MM.1S (cell line): ENCODE data around the gene TIMM13.

ENCODE experiments used
- DNase-seq: peaks from one replicate; pipeline ENCODE4 v3.0.0-alpha.2; 2015
- H2AFZ ChIP-seq: fragments of 300-600 bp; sonication (generic); 2 replicates; pipeline ENCODE4 v1.6.0; 2016; ENCODE audit warnings: antibody characterized with exemption, low read length
- H3F3A ChIP-seq: fragments of 300-600 bp; sonication (generic); 2 replicates; pipeline ENCODE4 v1.6.1; 2016; ENCODE audit warnings: mild to moderate bottlenecking, antibody characterized with exemption, low read length, moderate library complexity, mixed read lengths; ENCODE audit not compliant: insufficient read depth
- H3K27ac ChIP-seq: fragments of 300-600 bp; sonication (generic); 2 replicates; pipeline ENCODE4 v1.5.1; 2016; ENCODE audit warnings: mild to moderate bottlenecking, low read length
- H3K27me3 ChIP-seq: fragments of 300-600 bp; sonication (generic); replicated peaks from 2 replicates; pipeline ENCODE4 v1.6.0; 2016; ENCODE audit warnings: low read length; ENCODE audit not compliant: insufficient read depth
- H3K36me3 ChIP-seq: fragments of 300-600 bp; sonication (generic); replicated peaks from 2 replicates; pipeline ENCODE4 v1.6.1; 2016; ENCODE audit warnings: mild to moderate bottlenecking, low read length, mixed read lengths; ENCODE audit not compliant: insufficient read depth
- H3K4me1 ChIP-seq: fragments of 300-600 bp; sonication (generic); 2 replicates; pipeline ENCODE4 v1.6.1; 2016; ENCODE audit warnings: low read length, mixed read lengths
- H3K4me2 ChIP-seq: fragments of 300-600 bp; sonication (generic); 2 replicates; pipeline ENCODE4 v1.6.0; 2016; ENCODE audit warnings: low read depth, low read length
- H3K4me3 ChIP-seq: fragments of 300-600 bp; sonication (generic); 2 replicates; pipeline ENCODE4 v1.5.1; 2016; ENCODE audit warnings: low read length, mixed read lengths
- H3K79me2 ChIP-seq: fragments of 300-600 bp; sonication (generic); 2 replicates; pipeline ENCODE4 v1.6.1; 2016; ENCODE audit warnings: mixed run types, low read length, mixed read lengths
- H3K9ac ChIP-seq: fragments of 300-600 bp; sonication (generic); 2 replicates; pipeline ENCODE4 v1.6.1; 2016; ENCODE audit warnings: low read length, mixed read lengths
- H3K9me2 ChIP-seq: fragments of 300-600 bp; sonication (generic); replicated peaks from 2 replicates; pipeline ENCODE4 v1.6.1; 2016; ENCODE audit warnings: mild to moderate bottlenecking, low read length, mixed read lengths; ENCODE audit not compliant: insufficient read depth
- H3K9me3 ChIP-seq: fragments of 300-600 bp; sonication (generic); replicated peaks from 2 replicates; pipeline ENCODE4 v1.6.1; 2016; ENCODE audit warnings: mild to moderate bottlenecking, low read length, mixed read lengths; ENCODE audit not compliant: insufficient read depth
- H4K20me1 ChIP-seq: fragments of 300-600 bp; sonication (generic); 2 replicates; pipeline ENCODE4 v1.6.1; 2016; ENCODE audit warnings: mild to moderate bottlenecking, low read length, moderate library complexity, mixed read lengths; ENCODE audit not compliant: insufficient read depth
- EZH2 ChIP-seq: fragments of 300-600 bp; sonication (generic); optimal IDR thresholded peaks from 2 replicates; pipeline ENCODE3; 2017; ENCODE audit warnings: low read depth, mild to moderate bottlenecking, antibody characterized with exemption, low read length, mixed read lengths
- EZH2phosphoT487 ChIP-seq: fragments of 300-600 bp; sonication (generic); IDR thresholded peaks from 2 replicates; pipeline ENCODE4 v1.6.1; 2018; ENCODE audit warnings: antibody characterized with exemption, low read length
- TF ChIP-seq, protein P1 (sequence below): fragments of 300-600 bp; sonication (generic); IDR thresholded peaks from 2 replicates; pipeline ENCODE4 v1.5.1; 2016; ENCODE audit warnings: antibody characterized with exemption, low read length, mixed read lengths

The TIMM13 gene

DNA sequence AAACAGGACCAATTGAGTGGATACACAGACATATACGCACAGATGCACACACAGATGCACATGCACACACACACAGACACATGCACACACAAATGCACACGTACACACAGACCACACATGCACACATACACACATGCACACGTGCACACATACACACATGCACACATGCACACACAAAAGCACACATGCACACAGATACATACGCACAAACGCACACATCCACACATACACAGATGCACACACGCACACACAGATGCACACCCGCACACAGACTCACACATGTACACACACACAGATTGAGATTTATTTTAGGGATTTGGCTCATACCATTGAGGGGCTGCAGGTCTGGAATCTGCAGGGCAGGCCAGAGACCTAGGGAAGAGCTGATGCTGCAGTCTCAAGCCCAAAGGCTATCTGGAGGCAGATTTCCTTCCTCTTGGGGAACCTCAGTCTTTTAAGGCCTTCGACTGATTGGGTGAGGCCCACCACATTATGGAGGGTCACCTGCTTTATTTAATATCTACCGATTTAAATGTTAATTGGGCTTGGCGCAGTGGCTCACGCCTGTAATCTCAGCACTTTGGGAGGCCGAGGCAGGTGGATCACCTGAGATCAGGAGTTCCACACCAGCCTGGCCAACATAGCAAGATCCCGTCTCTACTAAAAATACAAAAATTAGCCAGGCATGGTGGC, 44.7 kb downstream of the TIMM13 start:
- no peak overlapping the region for H3K4me2 ChIP-seq
- H3K27ac ChIP-seq: no peak overlapping the region
- no peaks in the 10 kb centered on the region for H3K9me2 ChIP-seq
- H3K36me3 ChIP-seq: no peaks in the 10 kb centered on the region
- H3K9ac ChIP-seq: no peak overlapping the region
- H3K79me2 ChIP-seq: no peaks in the 10 kb centered on the region
- H4K20me1 ChIP-seq: no peaks in the 10 kb centered on the region
- TF ChIP-seq, protein P1, sequence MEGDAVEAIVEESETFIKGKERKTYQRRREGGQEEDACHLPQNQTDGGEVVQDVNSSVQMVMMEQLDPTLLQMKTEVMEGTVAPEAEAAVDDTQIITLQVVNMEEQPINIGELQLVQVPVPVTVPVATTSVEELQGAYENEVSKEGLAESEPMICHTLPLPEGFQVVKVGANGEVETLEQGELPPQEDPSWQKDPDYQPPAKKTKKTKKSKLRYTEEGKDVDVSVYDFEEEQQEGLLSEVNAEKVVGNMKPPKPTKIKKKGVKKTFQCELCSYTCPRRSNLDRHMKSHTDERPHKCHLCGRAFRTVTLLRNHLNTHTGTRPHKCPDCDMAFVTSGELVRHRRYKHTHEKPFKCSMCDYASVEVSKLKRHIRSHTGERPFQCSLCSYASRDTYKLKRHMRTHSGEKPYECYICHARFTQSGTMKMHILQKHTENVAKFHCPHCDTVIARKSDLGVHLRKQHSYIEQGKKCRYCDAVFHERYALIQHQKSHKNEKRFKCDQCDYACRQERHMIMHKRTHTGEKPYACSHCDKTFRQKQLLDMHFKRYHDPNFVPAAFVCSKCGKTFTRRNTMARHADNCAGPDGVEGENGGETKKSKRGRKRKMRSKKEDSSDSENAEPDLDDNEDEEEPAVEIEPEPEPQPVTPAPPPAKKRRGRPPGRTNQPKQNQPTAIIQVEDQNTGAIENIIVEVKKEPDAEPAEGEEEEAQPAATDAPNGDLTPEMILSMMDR: no peak
- no peak for TF ChIP-seq EZH2phosphoT487
- no peak for TF ChIP-seq EZH2
- no peak for DNase-seq
- no peaks in the 10 kb centered on the region for H3F3A ChIP-seq
- H3K4me3 ChIP-seq: no peak overlapping the region
- no peaks in the 10 kb centered on the region for H3K4me1 ChIP-seq
- H3K9me3 ChIP-seq: no peaks in the 10 kb centered on the region
- peaks cover 16% of the 10 kb centered on the region; the same call in 1 of the 2 replicates for H3K27me3 ChIP-seq
- H2AFZ ChIP-seq: no peak overlapping the region

DNA sequence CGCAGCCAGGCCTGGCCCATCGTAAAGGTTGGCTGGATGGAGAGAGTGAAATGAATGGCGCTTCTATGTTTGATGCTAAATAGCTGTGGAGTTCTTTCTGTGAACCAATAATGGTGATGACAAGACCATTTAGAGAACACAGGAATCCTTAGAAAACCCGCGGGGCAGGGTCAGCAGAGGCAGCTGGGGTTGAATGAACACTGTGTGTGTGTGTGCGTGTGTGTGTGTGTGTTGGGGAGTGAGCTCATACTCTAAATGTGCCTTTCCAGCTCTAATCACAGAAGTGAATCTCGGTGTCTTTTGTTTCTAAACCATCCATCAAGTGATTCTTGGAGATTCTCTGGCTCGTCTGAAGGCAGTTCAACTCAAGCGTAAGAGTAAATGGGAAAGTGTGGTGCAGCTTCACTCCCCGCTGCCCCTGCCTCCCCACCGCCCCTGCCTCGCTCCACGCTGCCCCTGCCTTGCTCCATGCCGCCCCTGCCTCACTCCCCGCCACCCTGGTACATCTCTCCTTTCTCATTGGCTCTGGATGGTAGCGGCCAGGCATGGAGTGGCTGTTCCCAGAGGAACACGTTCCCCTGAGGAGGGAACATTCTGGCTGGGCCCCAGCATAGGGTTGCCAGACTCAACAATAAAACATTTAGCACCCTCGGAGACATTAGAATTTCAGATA, 46.1 kb downstream of the TIMM13 start:
- no peaks in the 10 kb centered on the region for H3F3A ChIP-seq
- no peaks in the 10 kb centered on the region for H3K36me3 ChIP-seq
- H3K9ac ChIP-seq: no peak overlapping the region
- no peaks in the 10 kb centered on the region for H3K4me1 ChIP-seq
- DNase-seq: no peak
- no peaks in the 10 kb centered on the region for H3K79me2 ChIP-seq
- H3K27ac ChIP-seq: no peak overlapping the region
- H3K27me3 ChIP-seq: peaks cover 21% of the 10 kb centered on the region
- H3K9me3 ChIP-seq: no peaks in the 10 kb centered on the region
- H4K20me1 ChIP-seq: no peaks in the 10 kb centered on the region
- no peak overlapping the region for H3K4me2 ChIP-seq
- no peaks in the 10 kb centered on the region for H3K9me2 ChIP-seq
- no peak overlapping the region for H3K4me3 ChIP-seq
- TF ChIP-seq EZH2phosphoT487: no peak
- no peak for TF ChIP-seq EZH2
- TF ChIP-seq, protein P1: no peak
- H2AFZ ChIP-seq: no peak overlapping the region

DNA sequence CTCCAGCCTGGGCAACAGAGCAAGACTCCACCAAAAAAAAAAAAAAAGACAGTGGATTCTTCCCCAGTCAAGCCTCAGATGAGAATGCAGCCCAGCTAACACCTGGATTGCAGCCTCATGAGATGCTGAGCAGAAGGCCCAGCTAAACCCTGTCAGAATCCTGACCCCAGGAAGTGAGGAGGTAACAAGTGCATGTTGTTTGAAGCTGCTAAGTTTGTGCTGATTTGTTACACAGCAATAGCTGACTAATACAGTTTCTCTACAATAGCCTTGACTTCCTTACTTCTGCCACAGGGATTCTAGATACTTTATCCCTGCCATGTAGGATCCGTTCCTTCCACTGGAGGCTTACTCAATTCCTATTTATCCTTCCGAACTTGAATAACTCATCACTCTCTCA, 46.8 kb downstream of the TIMM13 start:
- Histone ChIP-seq H3F3A (no peaks in the 10 kb centered on the region), H3K9me2 (no peaks in the 10 kb centered on the region), H3K4me1 (no peaks in the 10 kb centered on the region), H3K4me3 (no peak overlapping the region), H3K4me2 (no peak overlapping the region), H3K79me2 (no peaks in the 10 kb centered on the region), H3K27me3 (peaks cover 26% of the 10 kb centered on the region), H3K27ac (no peak overlapping the region), H3K36me3 (no peaks in the 10 kb centered on the region), H3K9ac (no peak overlapping the region), H2AFZ (no peak overlapping the region), H3K9me3 (no peaks in the 10 kb centered on the region), H4K20me1 (no peaks in the 10 kb centered on the region)
- no peak for TF ChIP-seq EZH2
- no peak for TF ChIP-seq EZH2phosphoT487
- TF ChIP-seq, protein P1: no peak
- no peak for DNase-seq
